HUES48 (cell line): ENCODE measurements around the gene RPRD1A.

Experiments used
- H3K27ac ChIP-seq: one replicate; pipeline ENCODE4 v1.7.0; 2013; ENCODE audit warnings: low read depth, low read length, inconsistent platforms
- H3K27me3 ChIP-seq: 2 replicates; pipeline ENCODE4 v1.6.1; 2013; ENCODE audit warnings: mild to moderate bottlenecking, low read length; ENCODE audit not compliant: control insufficient read depth, insufficient read depth
- H3K36me3 ChIP-seq: 2 replicates; pipeline ENCODE4 v1.6.1; 2013; ENCODE audit warnings: low read length; ENCODE audit not compliant: control insufficient read depth, insufficient read depth
- H3K4me1 ChIP-seq: 2 replicates; pipeline ENCODE4 v1.6.1; 2013; ENCODE audit warnings: mild to moderate bottlenecking, low read length; ENCODE audit not compliant: control insufficient read depth, insufficient read depth
- H3K4me3 ChIP-seq: 2 replicates; pipeline ENCODE4 v1.5.1; 2013; ENCODE audit warnings: mild to moderate bottlenecking, low read depth, low read length
- H3K9ac ChIP-seq: 2 replicates; pipeline ENCODE4 v1.6.1; 2013; ENCODE audit warnings: mild to moderate bottlenecking, low read depth, low read length, moderate library complexity
- H3K9me3 ChIP-seq: 2 replicates; pipeline ENCODE4 v1.6.1; 2013; ENCODE audit warnings: low read length; ENCODE audit not compliant: control insufficient read depth, insufficient read depth

RPRD1A gene

DNA sequence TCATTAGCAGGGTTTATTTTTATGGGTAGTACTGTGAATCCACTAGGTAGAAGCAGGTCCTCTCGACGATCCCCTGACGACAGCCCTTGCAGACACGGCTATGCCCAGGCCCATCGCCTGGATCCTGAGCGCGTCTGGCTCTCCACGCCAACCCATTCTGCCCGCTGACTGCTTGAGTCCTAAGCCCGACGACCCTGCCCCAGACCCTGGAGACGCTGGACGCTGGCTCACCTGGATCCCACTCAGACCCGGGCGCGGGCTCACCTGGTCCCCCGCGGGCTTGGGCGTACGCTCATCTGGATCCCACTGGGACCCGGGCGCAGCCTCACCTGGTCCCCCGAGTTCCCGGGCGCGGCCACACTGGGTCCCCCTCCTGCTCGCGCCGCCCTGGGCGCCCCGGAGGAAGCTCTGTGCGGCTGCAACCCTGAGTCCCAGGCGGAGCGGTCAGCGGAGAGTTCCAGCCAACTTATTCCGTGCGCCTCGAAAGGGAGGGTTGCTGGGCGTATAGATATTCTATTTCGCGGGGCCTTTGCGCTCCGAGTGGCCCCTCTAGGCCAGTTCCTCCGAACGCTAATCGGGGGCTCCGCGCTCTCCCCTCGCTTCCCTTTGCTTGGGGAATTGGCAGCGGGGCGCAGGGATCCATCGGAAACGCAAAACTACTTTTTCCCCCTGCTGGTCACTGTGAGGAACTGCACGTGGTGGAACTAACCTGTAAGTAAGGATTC lies 117.3 kb downstream of the RPRD1A start:
- H3K27ac ChIP-seq: peak overlapping the region; percentile 14
- no peaks in the 10 kb centered on the region for H3K27me3 ChIP-seq
- H3K9me3 ChIP-seq: no peaks in the 10 kb centered on the region
- H3K4me1 ChIP-seq: peaks cover 15% of the 10 kb centered on the region
- peak overlapping the region; percentile 55 for H3K9ac ChIP-seq
- H3K36me3 ChIP-seq: peaks cover 4% of the 10 kb centered on the region; the same call in 1 of the 2 replicates
- peak overlapping the region; percentile 74 for H3K4me3 ChIP-seq

DNA sequence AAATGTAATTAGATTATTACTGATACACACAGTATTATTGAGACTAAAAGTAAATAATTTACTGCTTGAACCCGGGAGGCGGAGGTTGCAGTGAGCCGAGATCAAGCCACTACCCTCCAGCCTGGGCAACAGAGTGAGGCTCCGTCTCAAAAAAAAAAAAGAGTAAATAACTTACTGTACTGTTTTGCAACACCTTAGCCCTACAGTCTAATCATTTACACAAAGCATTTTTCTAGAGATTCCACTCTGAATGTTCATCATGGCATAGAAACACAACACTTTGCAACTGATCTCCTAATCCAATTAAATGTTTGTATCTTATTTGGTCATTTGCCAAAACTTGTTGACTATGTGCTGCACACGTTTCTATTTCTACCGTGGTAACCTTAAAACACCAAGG lies 118.3 kb downstream of the RPRD1A start:
- H3K9ac ChIP-seq: 0 out of 2 replicates have a peak overlapping the region, but pooled peaks have one; percentile 55
- H3K9me3 ChIP-seq: no peaks in the 10 kb centered on the region
- peaks cover 13% of the 10 kb centered on the region for H3K36me3 ChIP-seq
- no peak overlapping the region for H3K27ac ChIP-seq
- peak overlapping the region; percentile 74 for H3K4me3 ChIP-seq
- no peaks in the 10 kb centered on the region for H3K27me3 ChIP-seq
- H3K4me1 ChIP-seq: peaks cover 15% of the 10 kb centered on the region

DNA sequence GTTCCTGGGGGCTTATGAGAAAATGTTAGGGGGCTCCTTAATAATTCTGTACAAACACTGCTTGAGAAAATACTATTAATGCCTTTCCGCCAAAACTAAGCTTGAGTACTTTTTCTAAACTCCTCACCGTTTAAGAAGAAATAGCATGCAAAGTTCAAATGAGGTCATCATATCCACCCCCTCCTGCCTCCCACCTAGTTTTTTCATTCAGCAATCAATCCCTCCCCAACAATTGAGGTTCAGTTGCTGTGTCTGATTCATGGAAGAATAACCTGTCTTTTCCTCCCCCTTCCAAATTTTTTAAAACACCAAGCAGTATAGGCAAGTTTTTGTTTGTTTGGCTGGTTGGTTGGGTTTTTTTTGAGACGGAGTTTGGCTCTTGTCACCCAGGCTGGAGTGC lies 119.3 kb downstream of the RPRD1A start:
- H3K9me3 ChIP-seq: no peaks in the 10 kb centered on the region
- peaks cover 20% of the 10 kb centered on the region for H3K36me3 ChIP-seq
- H3K4me3 ChIP-seq: peak overlapping the region; percentile 2; the same call in 1 of the 2 replicates
- H3K9ac ChIP-seq: no peak overlapping the region
- peaks cover 15% of the 10 kb centered on the region for H3K4me1 ChIP-seq
- no peak overlapping the region for H3K27ac ChIP-seq
- no peaks in the 10 kb centered on the region for H3K27me3 ChIP-seq

DNA sequence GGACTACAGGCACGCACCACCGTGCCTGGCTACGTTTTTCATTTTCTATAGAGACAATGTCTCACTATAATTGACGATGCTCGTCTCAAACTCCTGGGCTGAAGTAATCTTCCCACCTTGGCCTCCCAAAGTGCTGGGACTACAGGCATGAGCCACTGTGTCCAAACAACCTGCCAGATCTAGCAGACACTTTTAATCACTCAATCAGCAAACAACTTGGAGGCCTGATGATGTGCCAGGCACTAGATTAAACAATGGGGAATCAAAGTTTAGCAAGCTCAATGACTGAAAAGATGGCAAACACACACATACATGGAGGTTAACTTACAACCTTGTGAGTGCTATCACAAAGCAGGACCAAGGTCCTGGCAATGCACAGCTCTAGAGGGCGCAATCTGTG lies 124.7 kb downstream of the RPRD1A start:
- no peak overlapping the region for H3K9ac ChIP-seq
- H3K27me3 ChIP-seq: no peaks in the 10 kb centered on the region
- no peaks in the 10 kb centered on the region for H3K9me3 ChIP-seq
- peaks cover 10% of the 10 kb centered on the region; the same call in 1 of the 2 replicates for H3K4me1 ChIP-seq
- no peak overlapping the region for H3K4me3 ChIP-seq
- H3K27ac ChIP-seq: no peak overlapping the region
- peaks cover 39% of the 10 kb centered on the region for H3K36me3 ChIP-seq

DNA sequence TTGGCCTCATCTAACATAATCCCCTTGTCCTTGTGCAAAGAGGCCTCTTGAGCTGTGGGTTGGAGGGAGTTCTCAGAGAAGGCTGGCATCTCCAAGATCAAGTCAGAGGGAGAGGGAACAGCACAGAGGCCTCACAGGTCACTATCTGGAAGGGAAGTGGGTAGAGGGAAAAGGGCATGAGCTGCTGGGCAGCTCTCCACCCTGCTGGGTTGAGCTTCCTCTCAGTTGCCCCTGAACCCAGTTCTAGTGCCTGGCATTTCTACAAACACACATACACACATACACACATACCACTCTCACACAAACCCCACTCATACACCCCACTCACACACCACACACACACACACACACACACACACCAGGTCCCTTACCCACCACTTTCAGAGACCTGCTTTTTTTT lies 125.2 kb downstream of the RPRD1A start:
- no peak overlapping the region for H3K27ac ChIP-seq
- H3K9ac ChIP-seq: no peak overlapping the region
- peaks cover 44% of the 10 kb centered on the region for H3K36me3 ChIP-seq
- 0 out of 2 replicates have a peak, but pooled peaks cover 7% of the 10 kb centered on the region for H3K4me1 ChIP-seq
- no peaks in the 10 kb centered on the region for H3K27me3 ChIP-seq
- H3K4me3 ChIP-seq: no peak overlapping the region
- H3K9me3 ChIP-seq: no peaks in the 10 kb centered on the region

DNA sequence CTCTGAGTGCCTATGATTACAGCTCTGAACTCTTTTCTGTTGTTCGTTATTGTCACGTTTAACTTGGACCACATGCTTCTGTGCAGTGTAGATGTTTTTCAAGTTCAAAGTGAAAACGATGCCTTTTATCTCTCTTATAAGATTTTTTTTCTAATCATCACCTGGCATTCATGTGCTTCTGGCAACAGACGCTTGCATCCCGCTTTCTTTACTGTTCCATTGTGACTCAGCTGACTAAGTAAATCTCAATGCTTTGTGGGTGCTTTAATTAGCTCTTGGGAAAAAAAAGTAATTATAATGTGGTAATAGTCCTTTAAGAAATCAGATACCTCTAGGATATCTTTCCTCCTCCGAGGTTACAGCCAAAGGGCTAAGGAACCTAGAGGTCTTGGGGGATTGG lies 126.1 kb downstream of the RPRD1A start:
- H3K9ac ChIP-seq: no peak overlapping the region
- H3K36me3 ChIP-seq: peaks cover 51% of the 10 kb centered on the region
- H3K9me3 ChIP-seq: no peaks in the 10 kb centered on the region
- H3K4me1 ChIP-seq: 0 out of 2 replicates have a peak, but pooled peaks cover 7% of the 10 kb centered on the region
- no peak overlapping the region for H3K4me3 ChIP-seq
- H3K27me3 ChIP-seq: no peaks in the 10 kb centered on the region
- H3K27ac ChIP-seq: no peak overlapping the region
